Breast epithelium (tissue), 4 donors: ENCODE results near the gene NCBP3. TPM values are rescaled to one million over a fixed set of nuclear protein-coding genes. Genes with fewer than 3 reads are reported as not detected.
A peak's percentile ranks its signal among the peaks of the same experiment; 100 is the strongest.

Experiments used
- DNase-seq, 2 donors: peaks; one replicate each; pipeline ENCODE4 v3.0.0-alpha.2; 2019; ENCODE audit warnings: low spot score in 2 of 2
- H3K27ac ChIP-seq, 2 donors: fragments of 200-600 bp; sonication (generic) in 1 of 2; one replicate each; pipeline ENCODE4 v1.5.1; 2016 to 2019; ENCODE audit warnings: mild to moderate bottlenecking in 1 of 2
- H3K27me3 ChIP-seq, 2 donors: fragments of 200-600 bp; sonication (generic) in 1 of 2; one replicate each; pipeline versions ENCODE4 v1.5.1 to v1.6.0; 2017 to 2019; ENCODE audit warnings: control low read depth in 1 of 2, mild to moderate bottlenecking in 1 of 2
- H3K36me3 ChIP-seq: fragments of 200-600 bp; one replicate; pipeline ENCODE4 v1.5.1; 2019
- H3K4me1 ChIP-seq, 2 donors: fragments of 200-600 bp; sonication (generic); one replicate each; pipeline ENCODE4 v1.5.1; 2016 to 2019; ENCODE audit warnings: control low read depth in 1 of 2
- H3K4me3 ChIP-seq, 3 donors: fragments of 200-600 bp; sonication (generic); 1 replicate in 2 of 3; 2 replicates in 1 of 3; pipeline ENCODE4 v1.5.1; 2016 to 2019; ENCODE audit warnings: mild to moderate bottlenecking in 3 of 3, moderate library complexity in 2 of 3
- H3K9me3 ChIP-seq, 2 donors: fragments of 200-600 bp; sonication (generic) in 1 of 2; one replicate each; pipeline ENCODE4 v1.5.1; 2016 to 2019; ENCODE audit warnings: control low read depth in 1 of 2
- POLR2A ChIP-seq: fragments of 450-650 bp; IDR thresholded peaks from one replicate; pipeline ENCODE4 v1.6.1; 2016; ENCODE audit warnings: antibody characterized with exemption, mild to moderate bottlenecking, moderate library complexity
- POLR2AphosphoS5 ChIP-seq, 3 donors: sonication (generic); formaldehyde crosslinking; IDR thresholded peaks; one replicate each; pipeline ENCODE4 v1.6.1; 2017; ENCODE audit warnings: antibody characterized with exemption in 3 of 3
- intact Hi-C: fragments of 100-400 bp; cut with DNase I; formaldehyde crosslinking; loops from one replicate; pipeline ENCODE4 v1.15.1; 2023; ENCODE audit warnings: low total_unique reads
- total RNA-seq, 3 donors: library from RNA; depleted of rRNA; stranded (reverse); fragments of >200 nt; gene quantifications; one replicate each; pipeline ENCODE4 v1.1.0, GENCODE V29; 2016
- TF ChIP-seq, protein P1 (sequence below), 3 donors: fragments of 450-650 bp; IDR thresholded peaks; one replicate each; pipeline ENCODE4 v1.5.1; 2016 to 2017; ENCODE audit warnings: antibody characterized with exemption in 3 of 3, mild to moderate bottlenecking in 3 of 3, moderate library complexity in 3 of 3

The NCBP3 gene
- total RNA-seq, 3 donors from 2014 or later = 21.6 to 34.1 (median 25.9) TPM

DNA sequence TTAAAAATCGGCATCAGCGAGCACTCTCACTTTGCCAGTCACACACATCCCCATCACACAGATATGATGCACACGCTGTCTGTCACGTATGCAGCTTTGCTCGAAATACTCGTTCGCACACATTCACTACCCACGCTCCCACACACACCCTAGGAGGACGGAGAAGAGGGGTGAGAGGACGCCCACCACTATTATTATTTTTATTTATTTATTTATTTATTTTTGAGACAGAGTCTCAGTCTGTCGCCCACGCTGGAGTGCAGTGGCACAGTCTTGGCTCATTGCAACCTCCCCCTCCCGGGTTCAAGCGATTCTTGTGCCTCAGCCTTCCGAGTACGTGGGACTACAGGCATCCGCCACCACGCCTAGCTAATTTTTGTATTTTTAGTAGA is 92.0 kb downstream of the NCBP3 start:
- H3K27me3 ChIP-seq = no peaks in the 10 kb centered on the region
- H3K27ac ChIP-seq = peak overlapping the region in 1 of 2 donors; percentile 85
- no peaks in the 10 kb centered on the region for H3K36me3 ChIP-seq
- no peak for DNase-seq
- peak overlapping the region in 2 of 3 donors; percentile 66 to 68 for H3K4me3 ChIP-seq
- intact Hi-C loops = loop anchor here (5.0 kb wide), 1 partner anchor 1487 kb away; no protein-coding TSS in a partner anchor
- TF ChIP-seq, protein P1, sequence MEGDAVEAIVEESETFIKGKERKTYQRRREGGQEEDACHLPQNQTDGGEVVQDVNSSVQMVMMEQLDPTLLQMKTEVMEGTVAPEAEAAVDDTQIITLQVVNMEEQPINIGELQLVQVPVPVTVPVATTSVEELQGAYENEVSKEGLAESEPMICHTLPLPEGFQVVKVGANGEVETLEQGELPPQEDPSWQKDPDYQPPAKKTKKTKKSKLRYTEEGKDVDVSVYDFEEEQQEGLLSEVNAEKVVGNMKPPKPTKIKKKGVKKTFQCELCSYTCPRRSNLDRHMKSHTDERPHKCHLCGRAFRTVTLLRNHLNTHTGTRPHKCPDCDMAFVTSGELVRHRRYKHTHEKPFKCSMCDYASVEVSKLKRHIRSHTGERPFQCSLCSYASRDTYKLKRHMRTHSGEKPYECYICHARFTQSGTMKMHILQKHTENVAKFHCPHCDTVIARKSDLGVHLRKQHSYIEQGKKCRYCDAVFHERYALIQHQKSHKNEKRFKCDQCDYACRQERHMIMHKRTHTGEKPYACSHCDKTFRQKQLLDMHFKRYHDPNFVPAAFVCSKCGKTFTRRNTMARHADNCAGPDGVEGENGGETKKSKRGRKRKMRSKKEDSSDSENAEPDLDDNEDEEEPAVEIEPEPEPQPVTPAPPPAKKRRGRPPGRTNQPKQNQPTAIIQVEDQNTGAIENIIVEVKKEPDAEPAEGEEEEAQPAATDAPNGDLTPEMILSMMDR (IDR thresholded peaks at IDR 0.05) = no peak
- TF ChIP-seq POLR2A = no peak
- TF ChIP-seq POLR2AphosphoS5 (IDR thresholded peaks at IDR 0.05) = no peak
- no peaks in the 10 kb centered on the region for H3K4me1 ChIP-seq
- H3K9me3 ChIP-seq = no peaks in the 10 kb centered on the region

DNA sequence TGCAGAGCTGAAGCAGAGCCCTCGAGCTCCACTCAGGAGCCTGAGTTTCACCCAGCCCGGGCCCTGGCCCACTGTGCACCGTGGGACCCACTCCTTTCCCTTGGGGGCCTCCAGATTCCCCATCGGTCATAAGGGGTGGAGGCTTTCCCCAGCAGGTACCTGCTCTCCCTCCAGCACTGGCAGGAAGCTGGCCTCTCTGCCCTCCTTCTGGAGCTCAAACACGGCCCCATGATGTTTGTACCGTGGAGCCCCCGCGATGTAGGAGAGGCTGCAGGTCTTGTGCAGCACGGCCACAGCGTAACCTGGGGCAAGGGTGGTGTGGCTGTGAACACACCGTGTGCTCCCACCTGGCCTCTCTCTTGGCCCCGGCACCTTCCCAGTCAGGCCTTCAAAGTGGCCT is 92.4 kb downstream of the NCBP3 start:
- no peak overlapping the region for H3K4me3 ChIP-seq
- intact Hi-C loops = loop anchor here (5.0 kb wide), 1 partner anchor 1486 kb away; no protein-coding TSS in a partner anchor
- no peaks in the 10 kb centered on the region for H3K36me3 ChIP-seq
- no peaks in the 10 kb centered on the region for H3K4me1 ChIP-seq
- no peaks in the 10 kb centered on the region for H3K9me3 ChIP-seq
- DNase-seq = no peak
- no peaks in the 10 kb centered on the region for H3K27me3 ChIP-seq
- no peak overlapping the region for H3K27ac ChIP-seq
- TF ChIP-seq POLR2AphosphoS5 (IDR thresholded peaks at IDR 0.05) = no peak
- no peak for TF ChIP-seq POLR2A
- TF ChIP-seq, protein P1 (IDR thresholded peaks at IDR 0.05) = no peak

Other genes starting within 250 kb of the NCBP3 start
- gene TRPV1, start 236.8 kb downstream of the NCBP3 start, total RNA-seq = 1 to 10 TPM; 4.9 to 5.9 (median 5.9) TPM
- 10 to 100 TPM in 2 of 3 donors, 1 to 10 TPM in 1; 9.5 to 17.4 (median 16.4) TPM for gene SHPK, start 210.0 kb downstream of the NCBP3 start, total RNA-seq
- gene CTNS, start 209.5 kb downstream of the NCBP3 start, total RNA-seq = 10 to 100 TPM; 20.0 to 31.0 (median 20.1) TPM
- 100 to 1,000 TPM in 2 of 3 donors, 10 to 100 TPM in 1; 79.6 to 134 (median 107) TPM for gene TAX1BP3, start 177.7 kb downstream of the NCBP3 start, total RNA-seq
- gene EMC6, start 177.4 kb downstream of the NCBP3 start, total RNA-seq = 10 to 100 TPM; 12.5 to 19.0 (median 15.1) TPM
- 1 to 10 TPM in 1 of 3 donors, under 1 TPM in 2; 0.29 to 2.0 (median 0.32) TPM for gene P2RX5, start 150.1 kb downstream of the NCBP3 start, total RNA-seq
- gene HASPIN, start 122.3 kb downstream of the NCBP3 start, total RNA-seq = under 1 TPM; 0.29 to 0.48 (median 0.33) TPM
- gene ITGAE, start 45.1 kb downstream of the NCBP3 start, total RNA-seq = 10 to 100 TPM; 26.5 to 31.2 (median 27.1) TPM
- 1 to 10 TPM; 3.0 to 7.8 (median 6.9) TPM for gene CAMKK1, start 46.8 kb upstream of the NCBP3 start, total RNA-seq
- gene P2RX1, start 70.2 kb upstream of the NCBP3 start, total RNA-seq = 1 to 10 TPM; 1.2 to 3.5 (median 2.0) TPM
- 10 to 100 TPM in 1 of 3 donors, 1 to 10 TPM in 2; 2.6 to 15.1 (median 9.8) TPM for gene ATP2A3, start 118.2 kb upstream of the NCBP3 start, total RNA-seq